GM12892 (cell line): ENCODE measurements around the gene SLC29A1.

Experiments used
- DNase-seq: peaks from one replicate; pipeline ENCODE4 v3.0.0; 2011; ENCODE audit not compliant: insufficient read length
- FAIRE-seq: peaks from 2 replicates; lab custom pipeline; 2011; peaks lifted over from hg19 to GRCh38; lab: Jason Lieb, UNC
- POLR2A ChIP-seq: IDR thresholded peaks from 2 replicates; pipeline ENCODE4 v1.6.1; 2011; ENCODE audit warnings: low read depth, low read length, control low read depth
- POLR2AphosphoS5 ChIP-seq: IDR thresholded peaks from 2 replicates; pipeline ENCODE4 v1.6.1; 2011; ENCODE audit warnings: low read depth, low read length, control low read depth
- TAF1 ChIP-seq: IDR thresholded peaks from 2 replicates; pipeline ENCODE4 v1.6.1; 2011; ENCODE audit warnings: low read depth, mild to moderate bottlenecking, control low read depth, low read length, borderline replicate concordance

The SLC29A1 gene

GRCh38 chr6:44199883-44200282, 23.5 kb upstream of the SLC29A1 start:
- FAIRE-seq = no peak
- TF ChIP-seq POLR2A (no peak), POLR2AphosphoS5 (no peak), TAF1 (no peak)
- no peak for DNase-seq

GRCh38 chr6:44201200-44201599, 22.2 kb upstream of the SLC29A1 start:
- DNase-seq = no peak
- TF ChIP-seq TAF1 = no peak
- no peak for TF ChIP-seq POLR2A
- TF ChIP-seq POLR2AphosphoS5 = no peak
- FAIRE-seq = no peak

- no peak for TF ChIP-seq POLR2A
- TF ChIP-seq POLR2AphosphoS5 = no peak
- TF ChIP-seq TAF1 = no peak
- DNase-seq (no peak), FAIRE-seq (no peak)
These were observed 21.6 kb upstream of the SLC29A1 start for GRCh38 chr6:44201638-44202303.

- TF ChIP-seq TAF1 (no peak), POLR2A (no peak), POLR2AphosphoS5 (no peak)
- DNase-seq = no peak
- FAIRE-seq = no peak
These were observed 20.9 kb upstream of the SLC29A1 start for GRCh38 chr6:44202332-44202971.

GRCh38 chr6:44202972-44203750, 20.2 kb upstream of the SLC29A1 start:
- FAIRE-seq = no peak
- DNase-seq = no peak
- TF ChIP-seq TAF1 (no peak), POLR2AphosphoS5 (no peak)

GRCh38 chr6:44203955-44204354, 19.4 kb upstream of the SLC29A1 start:
- no peak for FAIRE-seq
- TF ChIP-seq TAF1 = no peak
- no peak for TF ChIP-seq POLR2A
- no peak for TF ChIP-seq POLR2AphosphoS5
- DNase-seq = no peak

GRCh38 chr6:44207966-44208365, 15.4 kb upstream of the SLC29A1 start:
- FAIRE-seq (no peak), DNase-seq (no peak)
- TF ChIP-seq POLR2A (no peak), TAF1 (no peak), POLR2AphosphoS5 (no peak)

GRCh38 chr6:44211284-44211683, 12.1 kb upstream of the SLC29A1 start:
- TF ChIP-seq POLR2A = no peak
- no peak for TF ChIP-seq POLR2AphosphoS5
- FAIRE-seq = no peak
- no peak for DNase-seq

- FAIRE-seq (no peak), DNase-seq (no peak)
- no peak for TF ChIP-seq POLR2AphosphoS5
- no peak for TF ChIP-seq POLR2A
- no peak for TF ChIP-seq TAF1
These were observed 9.1 kb upstream of the SLC29A1 start for GRCh38 chr6:44214307-44214706.

- TF ChIP-seq POLR2A (no peak), POLR2AphosphoS5 (no peak), TAF1 (no peak)
- FAIRE-seq = no peak
- no peak for DNase-seq
These were observed 6.6 kb upstream of the SLC29A1 start, which contains the start of gene MYMX for GRCh38 chr6:44216677-44217331. MYMX (plus strand) TSS chr6:44216926; CDS start chr6:44217472, 546 bp downstream.

- FAIRE-seq = no peak
- no peak for DNase-seq
- TF ChIP-seq POLR2A (no peak), TAF1 (no peak), POLR2AphosphoS5 (no peak)
These were observed 5.9 kb upstream of the SLC29A1 start for GRCh38 chr6:44217332-44218143.
